Loucy (cell line): ENCODE data around the gene RAB30.

Experiments used
- CTCF ChIP-seq: fragments of 200-600 bp; sonication (generic); conservative IDR thresholded peaks from 2 replicates; pipeline ENCODE4 v1.5.1; 2014; ENCODE audit warnings: mild to moderate bottlenecking, antibody characterized with exemption, low read length
- EZH2phosphoT487 ChIP-seq: fragments of 200-600 bp; IDR thresholded peaks from 2 replicates; pipeline ENCODE4 v1.6.1; 2018; ENCODE audit warnings: antibody characterized with exemption, mild to moderate bottlenecking, moderate library complexity, borderline replicate concordance

- TF ChIP-seq CTCF, result no peak
- no peak for TF ChIP-seq EZH2phosphoT487
These were observed 93.1 kb downstream of the RAB30 start for GRCh38 chr11:82978422-82979099.
